A673 (cell line): ENCODE results near the gene ARNT2.

Source experiments
- EZH2 ChIP-seq: fragments of 200-600 bp; sonication (generic); IDR thresholded peaks from 2 replicates; pipeline ENCODE4 v1.6.1; 2017; ENCODE audit warnings: borderline replicate concordance, low read depth, mild to moderate bottlenecking, mixed read lengths, antibody characterized with exemption, low read length; ENCODE audit not compliant: poor library complexity, severe bottlenecking
- TF ChIP-seq, protein P1 (sequence below): fragments of 300-800, 200-600 bp; sonication (generic); conservative IDR thresholded peaks from 2 replicates; pipeline ENCODE4 v1.5.1; 2017; ENCODE audit warnings: low read depth, mild to moderate bottlenecking, antibody characterized with exemption, low read length, moderate library complexity, mixed read lengths

DNA sequence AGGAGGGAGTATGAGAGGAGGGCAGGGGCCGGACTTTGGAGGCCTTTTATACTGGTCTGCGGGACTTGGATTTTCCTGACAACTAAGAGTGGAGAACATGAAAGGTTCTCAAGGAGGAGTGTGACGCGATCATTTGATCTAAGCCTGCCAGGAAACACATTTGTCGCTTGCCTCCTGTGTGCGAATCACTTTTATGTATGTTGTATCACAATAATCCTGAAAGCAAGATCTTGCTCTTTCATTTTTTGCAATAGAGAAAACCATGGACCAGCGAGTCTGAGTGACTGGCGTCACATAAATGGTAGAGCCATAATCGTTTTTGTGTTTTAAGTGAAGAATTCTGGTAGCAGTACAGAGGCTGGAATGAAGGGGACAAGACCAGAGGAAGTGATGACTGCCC, 100.7 kb downstream of the ARNT2 start:
- TF ChIP-seq, protein P1, sequence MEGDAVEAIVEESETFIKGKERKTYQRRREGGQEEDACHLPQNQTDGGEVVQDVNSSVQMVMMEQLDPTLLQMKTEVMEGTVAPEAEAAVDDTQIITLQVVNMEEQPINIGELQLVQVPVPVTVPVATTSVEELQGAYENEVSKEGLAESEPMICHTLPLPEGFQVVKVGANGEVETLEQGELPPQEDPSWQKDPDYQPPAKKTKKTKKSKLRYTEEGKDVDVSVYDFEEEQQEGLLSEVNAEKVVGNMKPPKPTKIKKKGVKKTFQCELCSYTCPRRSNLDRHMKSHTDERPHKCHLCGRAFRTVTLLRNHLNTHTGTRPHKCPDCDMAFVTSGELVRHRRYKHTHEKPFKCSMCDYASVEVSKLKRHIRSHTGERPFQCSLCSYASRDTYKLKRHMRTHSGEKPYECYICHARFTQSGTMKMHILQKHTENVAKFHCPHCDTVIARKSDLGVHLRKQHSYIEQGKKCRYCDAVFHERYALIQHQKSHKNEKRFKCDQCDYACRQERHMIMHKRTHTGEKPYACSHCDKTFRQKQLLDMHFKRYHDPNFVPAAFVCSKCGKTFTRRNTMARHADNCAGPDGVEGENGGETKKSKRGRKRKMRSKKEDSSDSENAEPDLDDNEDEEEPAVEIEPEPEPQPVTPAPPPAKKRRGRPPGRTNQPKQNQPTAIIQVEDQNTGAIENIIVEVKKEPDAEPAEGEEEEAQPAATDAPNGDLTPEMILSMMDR = no peak
- TF ChIP-seq EZH2 = no peak
